OCI-LY3 (cell line): Measurements from ENCODE around the gene GLYR1.

Experiments
- CTCF ChIP-seq: fragments of 200-600, 300-600 bp; sonication (generic); IDR thresholded peaks from 2 replicates; pipeline ENCODE4 v1.5.1; 2014; ENCODE audit warnings: antibody characterized with exemption, low read length, low read depth
- EZH2phosphoT487 ChIP-seq: fragments of 200-600 bp; shearing (Covaris generic); IDR thresholded peaks from 2 replicates; pipeline ENCODE4 v1.6.1; 2018; ENCODE audit warnings: antibody characterized with exemption, mixed run types, low read depth

- no peak for TF ChIP-seq CTCF
- no peak for TF ChIP-seq EZH2phosphoT487
These were observed 45.4 kb upstream of the GLYR1 start for GRCh38 chr16:4892361-4893102.
